PFSK-1 (cell line): ENCODE data around the gene SLC36A3.

Experiments
- FOXP2 ChIP-seq: optimal IDR thresholded peaks from 2 replicates; pipeline ENCODE3; 2011; ENCODE audit warnings: borderline replicate concordance, control low read depth, inconsistent platforms; ENCODE audit not compliant: insufficient read depth; ENCODE audit errors: extremely low read length, extremely low read depth
- POLR2AphosphoS5 ChIP-seq: IDR thresholded peaks from 2 replicates; pipeline ENCODE4 v1.6.1; 2012; ENCODE audit warnings: low read depth, mild to moderate bottlenecking, control low read depth, low read length, moderate library complexity
- SIN3A ChIP-seq: IDR thresholded peaks from 2 replicates; pipeline ENCODE4 v1.6.1; 2012; ENCODE audit warnings: mild to moderate bottlenecking, low read length, moderate library complexity, borderline replicate concordance; ENCODE audit not compliant: insufficient read depth
- TAF1 ChIP-seq: IDR thresholded peaks from 2 replicates; pipeline ENCODE4 v1.6.1; 2012; ENCODE audit warnings: low read length, control low read depth, borderline replicate concordance; ENCODE audit not compliant: insufficient read depth
- TF ChIP-seq, protein P1 (sequence below), 2 experiments: IDR thresholded peaks; 2 replicates each; pipeline versions ENCODE4 v1.6.1 to v1.8.0; 2011 to 2012; ENCODE audit warnings: low read depth in 2 of 2, low read length in 2 of 2, control low read depth in 1 of 2, inconsistent platforms in 1 of 2, mild to moderate bottlenecking in 1 of 2, moderate library complexity in 1 of 2; ENCODE audit not compliant: insufficient read depth in 1 of 2

SLC36A3 gene

DNA sequence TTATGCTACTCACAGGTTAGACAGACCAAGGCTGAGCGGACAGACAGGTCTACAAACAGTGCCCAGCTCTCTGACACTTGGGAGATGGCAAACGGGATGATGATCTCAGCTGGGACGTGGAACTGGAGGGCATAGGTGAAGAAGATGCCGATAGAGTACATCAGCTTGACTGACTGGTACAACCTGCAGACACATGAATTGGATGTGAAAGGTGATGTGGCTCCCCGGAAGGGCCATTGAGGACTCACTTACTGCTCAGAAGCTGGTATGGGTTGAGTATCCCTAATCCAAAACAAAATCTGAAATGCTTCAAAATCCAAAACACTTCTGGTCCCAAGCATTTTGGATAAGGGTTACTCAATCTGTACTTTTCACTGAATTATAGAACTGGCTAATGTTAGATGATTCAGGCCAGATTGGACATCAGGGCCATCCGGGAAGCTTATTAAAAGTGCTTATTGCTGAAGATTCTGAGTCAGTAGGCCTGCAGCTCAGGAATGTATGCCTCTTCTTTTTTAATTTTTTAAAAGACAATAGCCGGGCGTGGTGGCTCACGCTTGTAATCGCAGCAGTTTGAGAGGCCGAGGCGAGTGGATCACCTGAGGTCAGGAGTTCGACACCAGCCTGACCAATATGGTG lies 22.4 kb downstream of the SLC36A3 start:
- TF ChIP-seq, protein P1, sequence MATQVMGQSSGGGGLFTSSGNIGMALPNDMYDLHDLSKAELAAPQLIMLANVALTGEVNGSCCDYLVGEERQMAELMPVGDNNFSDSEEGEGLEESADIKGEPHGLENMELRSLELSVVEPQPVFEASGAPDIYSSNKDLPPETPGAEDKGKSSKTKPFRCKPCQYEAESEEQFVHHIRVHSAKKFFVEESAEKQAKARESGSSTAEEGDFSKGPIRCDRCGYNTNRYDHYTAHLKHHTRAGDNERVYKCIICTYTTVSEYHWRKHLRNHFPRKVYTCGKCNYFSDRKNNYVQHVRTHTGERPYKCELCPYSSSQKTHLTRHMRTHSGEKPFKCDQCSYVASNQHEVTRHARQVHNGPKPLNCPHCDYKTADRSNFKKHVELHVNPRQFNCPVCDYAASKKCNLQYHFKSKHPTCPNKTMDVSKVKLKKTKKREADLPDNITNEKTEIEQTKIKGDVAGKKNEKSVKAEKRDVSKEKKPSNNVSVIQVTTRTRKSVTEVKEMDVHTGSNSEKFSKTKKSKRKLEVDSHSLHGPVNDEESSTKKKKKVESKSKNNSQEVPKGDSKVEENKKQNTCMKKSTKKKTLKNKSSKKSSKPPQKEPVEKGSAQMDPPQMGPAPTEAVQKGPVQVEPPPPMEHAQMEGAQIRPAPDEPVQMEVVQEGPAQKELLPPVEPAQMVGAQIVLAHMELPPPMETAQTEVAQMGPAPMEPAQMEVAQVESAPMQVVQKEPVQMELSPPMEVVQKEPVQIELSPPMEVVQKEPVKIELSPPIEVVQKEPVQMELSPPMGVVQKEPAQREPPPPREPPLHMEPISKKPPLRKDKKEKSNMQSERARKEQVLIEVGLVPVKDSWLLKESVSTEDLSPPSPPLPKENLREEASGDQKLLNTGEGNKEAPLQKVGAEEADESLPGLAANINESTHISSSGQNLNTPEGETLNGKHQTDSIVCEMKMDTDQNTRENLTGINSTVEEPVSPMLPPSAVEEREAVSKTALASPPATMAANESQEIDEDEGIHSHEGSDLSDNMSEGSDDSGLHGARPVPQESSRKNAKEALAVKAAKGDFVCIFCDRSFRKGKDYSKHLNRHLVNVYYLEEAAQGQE (IDR thresholded peaks at IDR 0.05; ENCODE audit: insufficient read depth in 1 of 2, low read depth in 2 of 2, low read length in 2 of 2), result no peak
- TF ChIP-seq POLR2AphosphoS5 (no peak), FOXP2 (no peak), TAF1 (no peak), SIN3A (no peak)

DNA sequence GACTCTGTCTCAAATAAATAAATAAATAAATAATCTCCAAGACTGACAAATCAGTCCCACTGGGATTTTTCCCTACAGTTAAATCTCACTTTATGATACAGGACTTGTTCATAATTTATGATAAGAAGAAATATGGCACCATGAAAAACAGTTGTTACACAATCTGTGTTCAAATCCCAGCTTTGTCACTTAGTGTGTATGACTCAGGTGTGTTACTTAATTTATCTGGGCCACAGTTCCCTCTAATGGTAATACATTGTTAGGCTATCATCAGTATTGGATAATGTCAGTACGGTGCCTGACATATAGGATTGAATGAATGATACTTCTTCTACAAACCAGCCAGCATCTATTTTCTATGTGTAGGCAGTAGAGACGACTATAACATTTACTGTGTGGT lies 23.1 kb downstream of the SLC36A3 start:
- TF ChIP-seq TAF1 (no peak), SIN3A (no peak), POLR2AphosphoS5 (no peak), FOXP2 (no peak)
- TF ChIP-seq, protein P1 (IDR thresholded peaks at IDR 0.05; ENCODE audit: insufficient read depth in 1 of 2, low read depth in 2 of 2, low read length in 2 of 2), result no peak

DNA sequence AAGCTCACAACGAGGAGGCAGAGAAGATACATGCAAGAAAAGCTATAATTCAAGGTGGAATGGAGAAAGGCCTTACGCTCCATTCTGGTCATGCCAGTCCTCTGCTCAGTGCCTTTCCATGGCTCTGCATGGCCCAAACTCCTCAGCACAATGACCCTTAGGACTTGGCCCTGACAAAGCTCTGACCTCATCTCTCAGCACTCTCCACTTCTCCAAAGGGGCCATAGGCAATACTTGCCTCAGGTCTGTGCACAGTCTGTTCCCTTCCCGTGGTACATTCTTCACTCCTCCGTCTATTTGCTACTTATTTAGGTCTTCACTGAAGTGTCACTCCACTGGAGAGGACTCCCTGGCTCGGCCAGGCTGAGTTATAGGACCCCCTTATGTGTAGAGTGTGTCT lies 24.7 kb downstream of the SLC36A3 start:
- TF ChIP-seq SIN3A (no peak), POLR2AphosphoS5 (no peak), TAF1 (no peak), FOXP2 (no peak)
- TF ChIP-seq, protein P1 (IDR thresholded peaks at IDR 0.05; ENCODE audit: insufficient read depth in 1 of 2, low read depth in 2 of 2, low read length in 2 of 2), result no peak

DNA sequence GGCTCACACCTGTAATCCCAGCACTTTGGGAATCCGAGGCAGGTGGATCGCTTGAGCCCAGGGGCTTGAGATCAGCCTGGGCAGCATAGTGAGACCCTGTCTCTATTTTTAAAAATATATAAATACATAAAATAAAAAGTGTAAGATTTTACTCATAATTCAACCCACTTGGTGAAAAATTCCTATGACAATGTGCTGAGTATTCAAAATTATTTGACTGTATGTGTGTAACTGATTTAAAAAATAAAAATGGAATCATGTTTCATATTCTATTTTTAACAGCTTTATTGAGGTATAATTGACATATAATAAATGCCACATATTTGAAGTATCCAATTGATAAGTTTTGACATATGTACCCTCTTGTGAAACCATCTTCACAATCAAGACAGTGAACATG lies 27.8 kb downstream of the SLC36A3 start:
- no peak for TF ChIP-seq TAF1
- no peak for TF ChIP-seq FOXP2
- TF ChIP-seq, protein P1 (IDR thresholded peaks at IDR 0.05; ENCODE audit: insufficient read depth in 1 of 2, low read depth in 2 of 2, low read length in 2 of 2), result no peak
- no peak for TF ChIP-seq POLR2AphosphoS5
- no peak for TF ChIP-seq SIN3A

DNA sequence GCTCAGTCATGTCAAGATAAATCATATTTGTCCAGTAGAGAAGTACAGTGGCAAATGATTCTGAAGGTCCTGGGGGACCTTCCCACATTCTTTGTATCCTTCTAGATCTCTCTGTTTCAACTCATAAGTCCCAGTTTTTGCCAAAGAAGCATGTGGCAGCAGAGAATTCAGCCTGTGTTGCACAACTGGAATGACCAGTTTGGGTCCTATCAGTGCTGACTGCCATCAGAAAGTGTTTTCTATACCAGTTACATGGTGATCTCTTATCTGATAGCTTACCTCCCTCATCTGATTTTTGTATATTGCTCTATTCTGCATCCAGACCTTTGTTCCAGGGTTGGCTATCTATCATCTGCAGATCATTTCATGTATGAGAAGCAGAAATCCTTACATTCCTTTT lies 28.9 kb downstream of the SLC36A3 start:
- no peak for TF ChIP-seq FOXP2
- no peak for TF ChIP-seq TAF1
- TF ChIP-seq, protein P1 (IDR thresholded peaks at IDR 0.05; ENCODE audit: insufficient read depth in 1 of 2, low read depth in 2 of 2, low read length in 2 of 2), result no peak
- TF ChIP-seq SIN3A, result no peak
- TF ChIP-seq POLR2AphosphoS5, result no peak
